Caco-2 (cell line): ENCODE data around the gene LGI1. TPM values are rescaled to one million over a fixed set of nuclear protein-coding genes. Genes with fewer than 3 reads are reported as not detected.
A peak's percentile ranks its signal among the peaks of the same experiment; 100 is the strongest.

Experiments used
- BruUV-seq: library from RNA; stranded (reverse); fragments of 400-500 nt; replicated peaks from 2 replicates; lab custom pipeline; 2021; lab: Mats Ljungman, UMichigan
- CTCF ChIA-PET: fragments of 300-600 bp; sonication (Branson Sonifier 250); formaldehyde crosslinking; loops from one replicate; lab custom pipeline; 2022; ENCODE audit warnings: antibody characterized with exemption; lab: Charles Lee
- POLR2A ChIA-PET: fragments of 300-600 bp; sonication (Branson Sonifier 250); formaldehyde crosslinking; loops from one replicate; lab custom pipeline; 2022; ENCODE audit warnings: antibody characterized with exemption; lab: Charles Lee
- DNase-seq, 2 experiments: peaks; one replicate each; pipeline versions ENCODE4 v3.0.0 to v3.0.0-alpha.2; 2020 to 2022
- H3K27me3 ChIP-seq: replicated peaks from 2 replicates; pipeline ENCODE4 v1.6.0; 2011; ENCODE audit warnings: low read length; ENCODE audit not compliant: control insufficient read depth, insufficient read depth
- H3K36me3 ChIP-seq: 2 replicates; pipeline ENCODE4 v1.5.1; 2011; ENCODE audit warnings: low read length; ENCODE audit not compliant: control insufficient read depth, insufficient read depth
- H3K4me1 ChIP-seq: fragments of 250-450 bp; sonication (Bioruptor Pico); 2 replicates; pipeline ENCODE4 v1.5.1; 2020; ENCODE audit warnings: mild to moderate bottlenecking
- H3K4me3 ChIP-seq: 2 replicates; pipeline ENCODE4 v1.5.1; 2011; ENCODE audit warnings: low read depth, mild to moderate bottlenecking, control low read depth, low read length
- H3K9me3 ChIP-seq: fragments of 250-450 bp; sonication (Bioruptor Pico); 2 replicates; pipeline ENCODE4 v1.5.1; 2020; ENCODE audit warnings: mild to moderate bottlenecking, moderate library complexity
- H3K27ac Mint-ChIP-seq: one replicate; pipeline ENCODE4 v1.8.0; 2022; ENCODE audit warnings: mixed read lengths; ENCODE audit not compliant: unreplicated experiment
- H3K27me3 Mint-ChIP-seq: one replicate; pipeline ENCODE4 v1.8.0; 2022; ENCODE audit warnings: mixed read lengths; ENCODE audit not compliant: insufficient read depth, unreplicated experiment
- H3K36me3 Mint-ChIP-seq: one replicate; pipeline ENCODE4 v1.8.0; 2022; ENCODE audit warnings: mild to moderate bottlenecking, mixed read lengths; ENCODE audit not compliant: insufficient read depth, unreplicated experiment
- H3K4me1 Mint-ChIP-seq: one replicate; pipeline ENCODE4 v1.8.0; 2022; ENCODE audit warnings: low read depth, mixed read lengths; ENCODE audit not compliant: unreplicated experiment
- H3K4me3 Mint-ChIP-seq: one replicate; pipeline ENCODE4 v1.8.0; 2022; ENCODE audit warnings: mild to moderate bottlenecking, moderate library complexity, mixed read lengths; ENCODE audit not compliant: unreplicated experiment
- H3K9me3 Mint-ChIP-seq: one replicate; pipeline ENCODE4 v1.8.0; 2022; ENCODE audit warnings: mixed read lengths; ENCODE audit not compliant: unreplicated experiment
- intact Hi-C: fragments of 100-400 bp; cut with micrococcal nuclease; formaldehyde crosslinking; loops from one replicate; pipeline ENCODE4 v1.10.0; 2022; ENCODE audit not compliant: unreplicated experiment
- total RNA-seq: library from RNA; stranded (reverse); gene quantifications from 2 replicates; pipeline ENCODE4 v1.2.3, GENCODE V29; 2022
- TF ChIP-seq, protein P1 (sequence below), 2 experiments: fragments of 200-600 bp in 1 of 2; IDR thresholded peaks; 1 replicate in 1 of 2; 2 replicates in 1 of 2; pipeline versions ENCODE4 v1.5.1 to v1.8.0; 2011 to 2022; ENCODE audit warnings: antibody characterized with exemption in 1 of 2, control low read depth in 1 of 2, inconsistent platforms in 1 of 2, low read depth in 1 of 2, low read length in 1 of 2, mild to moderate bottlenecking in 1 of 2, moderate library complexity in 1 of 2; ENCODE audit not compliant: insufficient read depth in 1 of 2, severe bottlenecking in 1 of 2, unreplicated experiment in 1 of 2

Gene LGI1
- total RNA-seq, 1 experiment from 2014 or later: 0.48 TPM

DNA sequence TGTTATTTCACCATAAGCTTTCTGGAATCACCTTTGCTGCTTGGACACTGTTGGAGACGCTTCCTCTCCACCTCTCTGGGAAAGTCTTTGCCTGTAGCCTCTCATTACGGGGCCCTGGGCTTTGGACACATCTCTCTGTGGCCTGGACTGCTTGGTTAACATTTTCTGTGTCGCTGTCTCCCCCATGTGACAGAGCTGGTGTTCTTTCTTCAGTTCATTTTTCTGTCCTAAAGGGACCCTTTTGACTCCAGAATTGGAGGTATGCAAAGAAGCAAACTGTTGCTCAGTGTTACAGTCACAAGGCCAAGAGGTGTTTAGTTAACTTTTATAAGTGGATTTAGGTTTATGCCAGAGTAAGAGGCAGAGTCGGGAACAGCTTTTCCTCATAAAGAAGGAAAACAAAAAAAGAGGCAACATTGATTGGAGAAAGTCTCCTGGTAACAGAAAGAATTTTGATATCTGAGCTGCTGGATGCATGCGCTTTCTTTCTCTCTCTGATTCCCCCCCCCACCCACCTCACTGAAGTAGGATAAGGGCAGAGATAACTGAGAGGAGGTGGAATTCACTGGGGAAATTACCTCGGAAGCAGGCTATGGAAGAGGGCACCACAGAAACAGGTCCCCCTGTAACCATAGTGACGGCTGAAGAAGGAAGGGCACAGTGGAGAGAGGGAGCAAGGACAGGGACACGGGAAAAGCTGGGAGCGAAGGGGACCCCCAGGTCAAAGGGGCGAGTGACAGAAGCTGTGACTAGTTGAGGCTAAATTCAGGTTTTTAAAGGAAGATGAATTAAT is 57.8 kb downstream of the LGI1 start:
- peak; percentile 56 to 59 for DNase-seq
- H3K27me3 ChIP-seq: no peaks in the 10 kb centered on the region
- H3K36me3 ChIP-seq: no peaks in the 10 kb centered on the region
- ChIA-PET POLR2A (interaction anchor here (1.8 kb wide), 1 partner anchor 113 kb away, joined by 11 read pairs; the partner anchor contains the start of gene FRA10AC1), CTCF (interaction anchor here (0.5 to 3.0 kb wide), 20 partner anchors 11 to 629 kb away, joined by 3 to 87 read pairs (median 4); partner anchors contain the start of genes FRA10AC1 and LGI1)
- intact Hi-C loops: loop anchor here (1.0 to 10.0 kb wide), 3 partner anchors 69 to 261 kb away; partner anchors contain the start of gene FRA10AC1
- H3K9me3 ChIP-seq: no peaks in the 10 kb centered on the region
- Mint-ChIP-seq H3K36me3 (no peaks in the 10 kb centered on the region), H3K4me3 (peak overlapping the region; percentile 7), H3K27me3 (peaks cover 12% of the 10 kb centered on the region), H3K9me3 (no peaks in the 10 kb centered on the region), H3K27ac (peak overlapping the region; percentile 2), H3K4me1 (peaks cover 13% of the 10 kb centered on the region)
- no peak overlapping the region for H3K4me3 ChIP-seq
- H3K4me1 ChIP-seq: peaks cover 13% of the 10 kb centered on the region
- TF ChIP-seq, protein P1, sequence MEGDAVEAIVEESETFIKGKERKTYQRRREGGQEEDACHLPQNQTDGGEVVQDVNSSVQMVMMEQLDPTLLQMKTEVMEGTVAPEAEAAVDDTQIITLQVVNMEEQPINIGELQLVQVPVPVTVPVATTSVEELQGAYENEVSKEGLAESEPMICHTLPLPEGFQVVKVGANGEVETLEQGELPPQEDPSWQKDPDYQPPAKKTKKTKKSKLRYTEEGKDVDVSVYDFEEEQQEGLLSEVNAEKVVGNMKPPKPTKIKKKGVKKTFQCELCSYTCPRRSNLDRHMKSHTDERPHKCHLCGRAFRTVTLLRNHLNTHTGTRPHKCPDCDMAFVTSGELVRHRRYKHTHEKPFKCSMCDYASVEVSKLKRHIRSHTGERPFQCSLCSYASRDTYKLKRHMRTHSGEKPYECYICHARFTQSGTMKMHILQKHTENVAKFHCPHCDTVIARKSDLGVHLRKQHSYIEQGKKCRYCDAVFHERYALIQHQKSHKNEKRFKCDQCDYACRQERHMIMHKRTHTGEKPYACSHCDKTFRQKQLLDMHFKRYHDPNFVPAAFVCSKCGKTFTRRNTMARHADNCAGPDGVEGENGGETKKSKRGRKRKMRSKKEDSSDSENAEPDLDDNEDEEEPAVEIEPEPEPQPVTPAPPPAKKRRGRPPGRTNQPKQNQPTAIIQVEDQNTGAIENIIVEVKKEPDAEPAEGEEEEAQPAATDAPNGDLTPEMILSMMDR (IDR thresholded peaks at IDR 0.05; ENCODE audit: insufficient read depth in 1 of 2, low read depth in 1 of 2, low read length in 1 of 2, severe bottlenecking in 1 of 2, unreplicated experiment in 1 of 2): peak; percentile 10 to 43
- no TSS peak for BruUV-seq

DNA sequence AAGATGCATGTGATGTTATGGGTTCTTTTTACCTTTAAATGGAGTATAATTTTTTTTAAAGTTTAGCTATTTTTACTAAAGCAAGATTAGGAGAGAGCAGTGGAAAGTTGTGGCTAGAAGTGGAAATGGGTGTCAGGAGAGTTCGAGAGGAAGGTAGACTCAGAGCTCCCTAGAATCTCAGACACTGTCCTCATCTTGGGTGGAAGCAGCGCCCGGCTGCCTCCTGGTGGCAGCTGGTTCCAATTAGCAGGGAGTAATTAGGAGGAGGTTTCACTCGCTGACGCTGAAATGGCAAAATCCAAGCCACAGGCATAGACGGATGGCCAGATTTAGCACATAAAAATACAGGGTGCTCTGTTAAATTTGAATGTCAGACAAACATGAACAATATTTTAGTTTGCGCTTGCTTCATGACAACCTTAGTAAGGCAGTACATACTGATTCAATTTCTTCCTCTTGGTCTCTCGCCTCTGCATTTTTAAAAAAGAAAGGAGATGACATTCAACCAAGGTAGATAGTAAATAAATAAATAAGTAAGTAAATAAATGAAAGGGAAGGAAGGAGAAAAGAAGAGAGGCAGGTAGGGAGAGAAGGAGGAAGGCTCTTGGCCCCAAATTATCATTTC is 58.5 kb downstream of the LGI1 start:
- peak overlapping the region; percentile 7 for H3K4me3 Mint-ChIP-seq
- TF ChIP-seq, protein P1 (IDR thresholded peaks at IDR 0.05; ENCODE audit: insufficient read depth in 1 of 2, low read depth in 1 of 2, low read length in 1 of 2, severe bottlenecking in 1 of 2, unreplicated experiment in 1 of 2): peak; percentile 76 to 90
- H3K4me1 Mint-ChIP-seq: peaks cover 13% of the 10 kb centered on the region
- Histone ChIP-seq H3K36me3 (no peaks in the 10 kb centered on the region), H3K4me1 (peaks cover 13% of the 10 kb centered on the region), H3K9me3 (no peaks in the 10 kb centered on the region), H3K4me3 (no peak overlapping the region), H3K27me3 (no peaks in the 10 kb centered on the region)
- peak; percentile 66 to 71 for DNase-seq
- peaks cover 12% of the 10 kb centered on the region for H3K27me3 Mint-ChIP-seq
- ChIA-PET POLR2A (interaction anchor here (0.5 to 1.8 kb wide), 2 partner anchors 113 to 115 kb away, joined by 3 to 11 read pairs; partner anchors contain the start of gene FRA10AC1), CTCF (interaction anchor here (0.5 to 3.0 kb wide), 19 partner anchors 12 to 261 kb away, joined by 3 to 87 read pairs (median 4); partner anchors contain the start of genes FRA10AC1 and LGI1)
- intact Hi-C loops: loop anchor here (1.0 to 10.0 kb wide), 2 partner anchors 114 to 261 kb away; partner anchors contain the start of gene FRA10AC1
- peak overlapping the region; percentile 2 for H3K27ac Mint-ChIP-seq
- BruUV-seq: no TSS peak
- H3K9me3 Mint-ChIP-seq: no peaks in the 10 kb centered on the region
- no peaks in the 10 kb centered on the region for H3K36me3 Mint-ChIP-seq

DNA sequence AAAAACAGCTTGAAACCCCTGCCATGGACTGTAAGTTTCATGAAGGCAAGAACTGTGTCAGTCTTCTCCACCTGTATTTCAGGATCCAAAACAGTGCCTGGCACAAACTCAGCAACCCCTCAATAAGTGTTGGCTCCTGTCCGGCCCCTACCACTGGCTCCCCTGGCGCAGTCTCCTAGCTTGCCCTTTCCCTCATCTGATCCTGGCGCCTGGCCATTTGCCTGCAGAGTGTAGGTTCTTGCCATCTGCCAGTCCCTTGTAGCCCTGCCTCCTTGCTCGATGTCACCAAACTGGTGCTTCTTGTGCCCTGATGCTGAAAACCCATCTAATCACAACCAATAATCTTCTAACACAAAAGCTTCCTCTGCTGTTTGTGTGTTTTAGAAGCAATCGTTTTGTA is 60.4 kb downstream of the LGI1 start:
- peaks cover 12% of the 10 kb centered on the region for H3K27me3 Mint-ChIP-seq
- ChIA-PET POLR2A (no interaction called here), CTCF (interaction anchor here (0.7 kb wide), 1 partner anchor 25 kb away, joined by 4 read pairs; no protein-coding TSS in a partner anchor)
- no peak overlapping the region for H3K27ac Mint-ChIP-seq
- H3K9me3 Mint-ChIP-seq: no peaks in the 10 kb centered on the region
- BruUV-seq: no TSS peak
- H3K36me3 ChIP-seq: no peaks in the 10 kb centered on the region
- DNase-seq: no peak
- no peaks in the 10 kb centered on the region for H3K36me3 Mint-ChIP-seq
- no peak overlapping the region for H3K4me3 ChIP-seq
- H3K4me1 Mint-ChIP-seq: peaks cover 13% of the 10 kb centered on the region
- intact Hi-C loops: loop anchor here (10.0 kb wide), 1 partner anchor 263 kb away; no protein-coding TSS in a partner anchor
- no peaks in the 10 kb centered on the region for H3K27me3 ChIP-seq
- peaks cover 7% of the 10 kb centered on the region; the same call in 1 of the 2 replicates for H3K4me1 ChIP-seq
- TF ChIP-seq, protein P1 (IDR thresholded peaks at IDR 0.05; ENCODE audit: insufficient read depth in 1 of 2, low read depth in 1 of 2, low read length in 1 of 2, severe bottlenecking in 1 of 2, unreplicated experiment in 1 of 2): no peak
- H3K9me3 ChIP-seq: no peaks in the 10 kb centered on the region
- H3K4me3 Mint-ChIP-seq: no peak overlapping the region
